Measurements from ENCODE around the gene TENT5A. TPM values are rescaled to one million over a fixed set of nuclear protein-coding genes. Genes with fewer than 3 reads are reported as not detected.
"Not testable (repeated sequence)": the region's sequence is repeated elsewhere in the genome, so short reads cannot be mapped to it uniquely, and the experiment has no call there.

Gene TENT5A
- total RNA-seq, 1 experiment from 2014 or later = 1.5 TPM

DNA sequence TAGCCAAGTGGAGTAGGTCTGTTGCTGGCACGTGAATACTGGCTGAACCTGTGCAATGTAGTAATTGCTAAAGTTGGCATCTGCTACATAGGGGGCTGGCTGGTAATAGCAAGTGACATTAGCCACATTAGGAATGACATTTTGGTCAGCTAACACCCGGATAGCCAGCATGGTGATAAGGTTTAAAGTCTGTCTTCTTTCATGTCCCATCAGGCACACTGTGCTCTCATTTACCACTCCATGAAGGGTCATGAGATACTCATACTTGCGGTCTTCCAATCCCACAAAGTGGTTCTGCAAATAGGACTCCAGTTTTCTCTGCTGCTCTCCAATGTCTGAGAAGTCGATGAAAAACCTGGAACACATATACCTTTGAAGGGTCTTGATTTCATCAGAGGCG lies 2.8 kb downstream of the TENT5A start:
- Histone ChIP-seq H3K4me3 (ENCODE audit: insufficient read depth, low read depth, low read length) (no peak overlapping the region), H3K36me3 (replicated peaks; ENCODE audit: control insufficient read depth, insufficient read depth, low read length) (no peaks in the 10 kb centered on the region), H3K27me3 (ENCODE audit: control insufficient read depth, insufficient read depth, low read length) (peaks cover 25% of the 10 kb centered on the region)
- no peak for DNase-seq

DNA sequence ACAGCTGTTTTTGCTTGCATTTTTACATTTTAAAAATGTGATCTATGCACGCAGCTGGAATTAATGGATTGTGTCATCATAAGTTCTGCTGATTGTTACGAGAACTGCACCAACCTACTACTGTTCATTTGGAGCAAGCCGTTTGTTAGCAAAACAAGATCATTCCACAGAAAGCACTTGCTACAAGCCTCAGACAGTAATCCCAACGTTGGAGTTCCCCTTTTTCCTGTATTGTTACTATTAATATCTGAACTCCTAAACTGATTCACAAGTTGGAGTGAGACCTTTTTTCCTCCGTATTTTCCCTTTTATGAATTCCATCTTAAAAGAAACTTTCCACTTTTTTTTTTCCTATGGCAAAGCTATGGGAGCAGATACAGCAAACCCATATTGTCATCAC lies 3.5 kb downstream of the TENT5A start:
- Histone ChIP-seq H3K4me3 (ENCODE audit: insufficient read depth, low read depth, low read length) (no peak overlapping the region), H3K27me3 (ENCODE audit: control insufficient read depth, insufficient read depth, low read length) (peaks cover 21% of the 10 kb centered on the region), H3K36me3 (replicated peaks; ENCODE audit: control insufficient read depth, insufficient read depth, low read length) (no peaks in the 10 kb centered on the region)
- no peak for DNase-seq

DNA sequence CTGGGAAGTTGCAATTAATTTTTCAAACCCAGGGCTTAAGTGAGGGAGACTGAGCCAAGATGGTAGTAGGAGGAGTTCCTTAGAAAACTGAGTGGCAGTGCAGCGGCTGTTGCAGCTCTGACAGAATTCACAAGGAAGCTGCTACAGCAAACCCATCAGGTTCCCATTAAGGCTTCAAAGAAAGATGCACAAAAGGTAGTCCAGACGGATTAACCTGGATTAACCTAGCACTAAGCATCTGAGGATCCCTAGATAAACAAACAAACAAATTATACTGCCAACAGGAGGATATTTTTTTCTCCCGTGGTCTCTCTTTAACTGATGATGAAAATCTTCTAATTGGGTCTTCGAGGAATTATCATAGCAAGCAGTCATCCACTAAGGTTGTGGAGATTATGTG lies 5.2 kb downstream of the TENT5A start:
- no peak overlapping the region for H3K4me3 ChIP-seq (ENCODE audit: insufficient read depth, low read depth, low read length)

DNA sequence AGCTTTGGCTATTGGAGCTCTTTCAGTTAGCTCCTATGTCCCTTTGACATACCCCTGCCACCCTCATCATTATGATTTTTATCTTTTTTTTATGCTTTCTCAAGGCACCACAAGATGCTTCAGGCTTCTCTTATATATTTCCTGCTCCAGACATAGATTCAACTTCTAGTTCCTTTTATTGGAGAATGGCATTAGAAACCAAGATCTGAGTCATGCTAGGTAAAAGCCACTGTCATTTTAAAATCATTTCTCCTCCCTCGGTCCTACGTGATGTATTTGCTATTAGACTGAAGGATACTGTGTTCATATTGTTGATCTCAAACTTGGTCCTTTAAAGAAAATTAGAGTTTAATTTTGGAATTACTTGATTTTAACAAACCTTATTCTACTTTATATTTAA lies 8.3 kb downstream of the TENT5A start:
- Histone ChIP-seq H3K36me3 (replicated peaks; ENCODE audit: control insufficient read depth, insufficient read depth, low read length) (no peaks in the 10 kb centered on the region), H3K27me3 (ENCODE audit: control insufficient read depth, insufficient read depth, low read length) (no peaks in the 10 kb centered on the region), H3K4me3 (ENCODE audit: insufficient read depth, low read depth, low read length) (no peak overlapping the region)
- no peak for DNase-seq

More for the DNA sequence above, 5.2 kb downstream of the TENT5A start:
- DNase-seq = no peak
- no peaks in the 10 kb centered on the region for H3K36me3 ChIP-seq (replicated peaks; ENCODE audit: control insufficient read depth, insufficient read depth, low read length)
- H3K27me3 ChIP-seq (ENCODE audit: control insufficient read depth, insufficient read depth, low read length) = peaks cover 16% of the 10 kb centered on the region

DNA sequence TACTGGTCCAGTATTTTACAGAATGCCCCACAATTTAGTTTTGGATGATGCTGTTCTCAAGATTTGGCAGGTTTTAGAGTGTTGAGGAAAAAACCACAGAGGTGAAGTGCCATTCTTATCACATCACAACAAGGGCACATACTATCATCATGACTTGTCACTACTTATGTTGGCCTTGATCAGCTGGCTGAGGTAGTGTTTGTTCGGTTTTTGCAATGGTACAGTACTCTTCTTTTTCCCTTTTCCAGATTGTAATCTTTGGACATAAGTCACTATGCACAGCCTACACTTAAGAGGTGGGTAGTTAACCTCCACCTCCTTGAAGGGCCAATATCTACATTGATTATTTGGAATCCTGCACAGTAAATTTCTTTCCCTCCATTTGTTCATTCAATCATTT lies 8.8 kb downstream of the TENT5A start:
- no peaks in the 10 kb centered on the region for H3K36me3 ChIP-seq (replicated peaks; ENCODE audit: control insufficient read depth, insufficient read depth, low read length)
- no peak for DNase-seq
- H3K4me3 ChIP-seq (ENCODE audit: insufficient read depth, low read depth, low read length) = no peak overlapping the region
- no peaks in the 10 kb centered on the region for H3K27me3 ChIP-seq (ENCODE audit: control insufficient read depth, insufficient read depth, low read length)

DNA sequence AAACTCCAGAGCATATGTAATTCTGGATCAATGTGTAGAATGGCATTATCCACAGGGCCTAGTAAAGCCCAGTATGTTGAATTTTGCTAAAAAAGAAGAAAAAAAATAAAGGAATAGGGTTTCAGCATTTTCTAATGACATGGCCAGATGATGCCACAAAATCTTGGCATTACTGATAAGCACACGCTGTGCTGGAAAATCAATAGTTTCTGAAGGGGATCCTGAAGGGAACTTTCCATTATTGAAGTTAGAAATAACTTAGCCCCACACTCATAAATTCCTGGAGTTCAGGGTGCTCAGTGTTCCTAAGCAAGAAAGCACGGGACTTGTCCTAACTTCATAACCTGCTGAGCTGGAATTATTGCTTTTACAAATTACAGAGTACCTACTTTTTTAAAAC lies 10.8 kb downstream of the TENT5A start:
- Histone ChIP-seq H3K27me3 (ENCODE audit: control insufficient read depth, insufficient read depth, low read length) (no peaks in the 10 kb centered on the region), H3K36me3 (replicated peaks; ENCODE audit: control insufficient read depth, insufficient read depth, low read length) (no peaks in the 10 kb centered on the region), H3K4me3 (ENCODE audit: insufficient read depth, low read depth, low read length) (no peak overlapping the region)
- no peak for DNase-seq

DNA sequence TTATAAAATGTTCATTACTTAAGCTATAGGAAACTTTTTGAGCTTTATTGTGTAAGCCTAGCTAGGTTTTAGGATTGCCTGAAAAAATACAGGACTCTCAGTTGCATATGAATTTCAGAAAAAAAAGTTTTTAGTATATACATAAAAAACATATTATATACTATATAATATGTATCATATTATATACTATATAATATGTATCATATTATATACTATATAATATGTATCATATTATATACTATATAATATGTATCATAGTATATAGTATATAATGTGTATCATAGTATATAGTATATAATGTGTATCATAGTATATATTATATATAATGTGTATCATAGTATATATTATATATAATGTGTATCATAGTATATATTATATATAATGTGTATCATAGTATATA lies 11.9 kb downstream of the TENT5A start:
- not testable (repeated sequence) for DNase-seq; H3K4me3 ChIP-seq (ENCODE audit: insufficient read depth, low read depth, low read length); H3K27me3 ChIP-seq (ENCODE audit: control insufficient read depth, insufficient read depth, low read length); H3K36me3 ChIP-seq (replicated peaks; ENCODE audit: control insufficient read depth, insufficient read depth, low read length)

DNA sequence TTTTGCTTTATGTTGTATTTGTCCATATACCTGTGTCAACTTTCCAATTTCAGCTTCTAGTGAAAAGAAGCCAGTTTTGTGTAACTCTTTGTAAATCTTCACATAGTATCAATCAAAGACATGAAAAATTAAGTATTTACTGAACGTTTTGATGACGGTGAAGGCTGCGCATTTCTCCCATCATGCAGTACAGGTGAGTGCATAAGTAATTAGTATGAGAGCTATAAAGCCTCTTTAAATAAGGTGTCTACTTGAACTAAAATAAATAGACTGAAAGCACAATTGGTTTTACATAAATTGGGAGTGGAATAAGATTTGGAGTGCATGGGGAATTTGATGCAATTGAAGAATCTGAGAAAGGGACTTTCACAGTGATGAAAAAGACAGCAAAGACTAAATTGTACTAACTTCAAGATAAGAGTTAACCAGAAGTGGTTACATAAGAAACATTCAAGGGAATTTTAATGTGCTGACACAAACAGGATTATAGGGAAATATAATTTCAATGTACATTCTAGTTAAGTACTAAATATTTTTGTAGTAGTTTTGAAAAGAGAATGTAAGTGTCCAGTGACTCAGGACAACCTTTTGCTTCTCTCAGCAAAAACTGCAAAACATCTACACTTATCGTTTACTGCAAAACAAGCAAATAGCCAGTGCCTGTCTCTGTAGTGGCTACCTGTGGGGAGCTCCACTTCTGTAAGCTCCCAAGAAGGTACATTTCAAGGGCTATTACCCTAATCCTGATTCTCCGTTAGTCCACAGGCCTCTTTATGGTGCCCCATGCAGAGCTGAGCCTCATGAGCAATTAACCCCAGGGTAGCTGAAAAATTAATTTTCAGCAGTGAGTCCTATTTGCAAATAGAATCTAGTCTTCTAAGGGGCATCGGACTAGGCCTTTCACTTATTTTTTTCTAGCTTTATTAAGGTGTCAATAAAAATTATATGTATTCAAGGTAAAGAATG lies 13.0 kb downstream of the TENT5A start:
- Histone ChIP-seq H3K4me3 (ENCODE audit: insufficient read depth, low read depth, low read length) (no peak overlapping the region), H3K36me3 (replicated peaks; ENCODE audit: control insufficient read depth, insufficient read depth, low read length) (no peaks in the 10 kb centered on the region), H3K27me3 (ENCODE audit: control insufficient read depth, insufficient read depth, low read length) (no peaks in the 10 kb centered on the region)
- no peak for DNase-seq

DNA sequence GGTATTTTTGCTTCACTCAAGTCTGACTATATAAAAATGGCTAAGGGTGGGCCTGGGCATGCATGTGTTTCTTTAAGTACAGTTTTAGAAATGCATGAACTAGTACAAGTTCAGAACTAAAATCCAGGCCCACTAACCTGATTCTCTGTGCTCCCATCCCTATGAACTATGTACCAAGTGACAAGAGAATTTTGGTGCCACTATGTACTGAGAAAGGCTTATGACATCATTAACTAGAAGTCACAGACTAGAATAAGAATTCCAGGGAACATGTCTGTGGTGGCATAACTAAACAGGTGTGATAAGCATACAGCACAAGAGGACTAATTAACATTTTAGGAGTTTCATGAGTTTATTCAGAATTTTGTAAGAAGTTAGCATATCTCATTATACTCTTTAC lies 16.1 kb downstream of the TENT5A start:
- H3K36me3 ChIP-seq (replicated peaks; ENCODE audit: control insufficient read depth, insufficient read depth, low read length) = no peaks in the 10 kb centered on the region
- no peak for DNase-seq
- H3K4me3 ChIP-seq (ENCODE audit: insufficient read depth, low read depth, low read length) = no peak overlapping the region
- no peaks in the 10 kb centered on the region for H3K27me3 ChIP-seq (ENCODE audit: control insufficient read depth, insufficient read depth, low read length)

DNA sequence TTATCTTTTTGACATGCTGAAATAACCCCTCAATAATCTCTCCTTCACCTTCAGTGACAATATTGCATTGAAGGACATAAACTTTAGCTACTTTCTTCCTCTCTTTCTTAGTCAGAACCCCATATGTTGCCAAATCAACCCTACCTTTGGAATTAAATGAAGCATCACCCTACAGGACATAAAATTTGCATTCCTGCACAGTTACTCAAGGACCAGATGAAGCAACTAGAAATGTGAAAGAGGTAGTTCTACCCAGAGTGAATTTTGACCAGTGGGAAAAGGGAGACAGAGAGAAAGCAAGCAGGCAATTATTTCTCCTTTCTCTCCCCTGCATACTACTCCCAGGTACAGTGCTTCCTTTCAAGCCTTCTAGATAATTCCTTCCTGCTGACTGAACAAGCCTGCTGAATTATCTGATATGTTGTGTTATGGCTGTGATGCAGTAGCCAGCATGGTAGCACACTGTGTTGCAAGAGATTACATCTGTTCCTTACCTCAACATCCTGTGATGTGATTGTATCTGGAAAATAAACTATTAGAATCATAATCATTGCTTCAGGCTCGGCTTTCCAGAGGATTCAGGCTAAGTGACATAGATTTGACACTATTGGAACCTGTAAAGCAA lies 16.6 kb downstream of the TENT5A start:
- Histone ChIP-seq H3K36me3 (replicated peaks; ENCODE audit: control insufficient read depth, insufficient read depth, low read length) (no peaks in the 10 kb centered on the region), H3K4me3 (ENCODE audit: insufficient read depth, low read depth, low read length) (no peak overlapping the region), H3K27me3 (ENCODE audit: control insufficient read depth, insufficient read depth, low read length) (no peaks in the 10 kb centered on the region)
- DNase-seq = no peak

DNA sequence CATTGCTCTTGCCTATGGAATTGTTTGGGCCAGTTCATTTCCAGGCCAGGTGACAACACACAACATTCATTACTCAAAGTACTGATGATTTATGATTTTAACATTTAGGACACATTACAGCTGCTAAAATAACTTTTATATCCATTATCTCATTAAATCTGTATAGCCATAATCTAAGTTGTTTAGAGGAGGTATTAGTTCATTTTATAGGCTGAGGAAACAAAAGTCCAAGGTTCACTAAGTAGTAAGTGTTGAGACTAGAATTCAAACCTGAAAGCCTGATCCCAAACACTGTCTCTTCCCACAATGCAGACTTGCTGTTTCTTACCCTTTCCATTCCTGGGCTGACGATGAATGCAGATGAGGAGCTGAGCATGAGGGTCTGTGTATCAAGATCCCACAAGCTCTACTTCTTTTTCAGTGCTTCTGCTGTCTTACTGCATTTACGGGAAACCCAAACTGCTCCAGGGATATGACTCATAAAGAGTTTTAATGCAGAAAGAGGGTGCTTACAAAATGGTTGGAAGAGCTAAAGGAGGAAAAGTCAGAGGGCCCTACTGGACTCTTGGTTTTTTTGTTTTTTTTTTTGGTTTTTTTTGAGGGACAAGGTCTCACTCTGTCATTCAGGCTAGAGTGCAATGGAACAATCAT lies 17.9 kb downstream of the TENT5A start:
- Histone ChIP-seq H3K36me3 (replicated peaks; ENCODE audit: control insufficient read depth, insufficient read depth, low read length) (no peaks in the 10 kb centered on the region), H3K27me3 (ENCODE audit: control insufficient read depth, insufficient read depth, low read length) (no peaks in the 10 kb centered on the region)
- DNase-seq = no peak

DNA sequence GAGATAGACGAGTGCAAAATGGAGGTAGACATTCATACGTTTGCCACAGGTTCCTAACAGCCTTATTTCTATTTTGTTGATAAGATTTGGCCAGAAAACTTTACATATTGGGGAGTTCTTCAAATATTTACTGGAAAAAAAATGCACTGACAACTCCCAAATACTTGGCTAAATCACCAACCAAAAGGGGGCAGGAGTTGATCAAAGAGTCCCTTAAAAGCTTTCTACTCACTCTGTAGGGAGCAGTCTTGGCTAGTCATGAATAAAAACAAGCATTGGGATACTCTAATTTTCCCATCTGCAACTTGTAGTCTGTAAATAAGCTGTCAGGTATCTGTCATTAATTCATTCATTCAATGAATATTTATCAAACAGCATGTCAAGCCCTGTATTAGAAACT lies 18.4 kb downstream of the TENT5A start:
- no peak for DNase-seq
- Histone ChIP-seq H3K27me3 (ENCODE audit: control insufficient read depth, insufficient read depth, low read length) (no peaks in the 10 kb centered on the region), H3K4me3 (ENCODE audit: insufficient read depth, low read depth, low read length) (no peak overlapping the region), H3K36me3 (replicated peaks; ENCODE audit: control insufficient read depth, insufficient read depth, low read length) (no peaks in the 10 kb centered on the region)

More for the DNA sequence above, 17.9 kb downstream of the TENT5A start:
- H3K4me3 ChIP-seq (ENCODE audit: insufficient read depth, low read depth, low read length) = no peak overlapping the region

DNA sequence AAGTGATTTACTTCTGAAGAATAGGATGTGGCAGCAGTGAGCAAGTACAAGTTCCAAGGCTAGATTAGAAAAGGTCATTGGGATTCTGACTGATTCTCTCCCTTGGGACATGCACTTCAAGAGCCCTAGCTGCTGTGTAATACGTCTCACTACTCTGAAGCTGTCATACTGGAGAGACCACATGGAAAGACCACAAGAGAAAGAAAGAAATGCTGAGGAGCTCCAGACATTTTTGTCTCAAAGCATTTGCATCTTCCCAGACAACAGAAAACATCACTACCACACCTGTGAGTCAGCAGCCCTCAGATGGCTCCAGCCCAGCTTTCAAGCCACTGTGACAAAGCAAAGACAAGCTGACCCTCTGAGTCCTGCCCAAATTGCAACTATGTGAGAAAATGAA lies 20.7 kb downstream of the TENT5A start:
- no peaks in the 10 kb centered on the region for H3K27me3 ChIP-seq (ENCODE audit: control insufficient read depth, insufficient read depth, low read length)
- no peaks in the 10 kb centered on the region for H3K36me3 ChIP-seq (replicated peaks; ENCODE audit: control insufficient read depth, insufficient read depth, low read length)
- DNase-seq = no peak
- no peak overlapping the region for H3K4me3 ChIP-seq (ENCODE audit: insufficient read depth, low read depth, low read length)

DNA sequence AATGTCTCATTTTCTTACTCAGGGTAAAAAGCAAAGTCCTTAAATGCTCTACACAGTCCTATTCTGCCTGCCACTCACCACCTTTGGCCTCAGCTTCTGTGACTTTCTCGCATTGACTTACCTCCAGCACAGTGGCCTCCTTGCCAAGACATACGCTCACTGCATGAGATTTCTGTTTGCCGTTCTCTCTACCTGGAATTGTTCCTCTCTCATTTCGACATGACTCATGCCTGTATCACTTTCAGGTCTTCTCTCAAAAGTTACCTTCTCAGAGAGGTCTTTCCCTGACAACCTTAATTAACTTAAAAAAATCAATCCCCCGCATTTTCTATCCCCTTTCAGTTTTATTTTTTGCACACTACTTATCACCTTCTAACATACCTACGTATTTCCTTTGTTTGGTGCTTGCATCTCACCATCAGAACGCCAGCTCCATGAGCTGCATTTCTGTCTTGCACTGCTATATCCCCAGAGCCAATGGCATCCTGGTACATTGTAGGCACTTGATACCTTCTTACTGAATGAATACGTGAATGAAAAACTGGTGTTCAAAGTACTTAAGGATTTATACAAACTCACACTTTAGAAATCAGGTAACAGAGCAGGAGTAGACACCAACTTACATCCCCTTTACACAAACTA lies 24.5 kb downstream of the TENT5A start:
- Histone ChIP-seq H3K4me3 (ENCODE audit: insufficient read depth, low read depth, low read length) (no peak overlapping the region), H3K36me3 (replicated peaks; ENCODE audit: control insufficient read depth, insufficient read depth, low read length) (no peaks in the 10 kb centered on the region), H3K27me3 (ENCODE audit: control insufficient read depth, insufficient read depth, low read length) (no peaks in the 10 kb centered on the region)
- DNase-seq = no peak

Data from H7 (cell line).